ENCODE data around the gene MGAT5B.

Gene MGAT5B

DNA sequence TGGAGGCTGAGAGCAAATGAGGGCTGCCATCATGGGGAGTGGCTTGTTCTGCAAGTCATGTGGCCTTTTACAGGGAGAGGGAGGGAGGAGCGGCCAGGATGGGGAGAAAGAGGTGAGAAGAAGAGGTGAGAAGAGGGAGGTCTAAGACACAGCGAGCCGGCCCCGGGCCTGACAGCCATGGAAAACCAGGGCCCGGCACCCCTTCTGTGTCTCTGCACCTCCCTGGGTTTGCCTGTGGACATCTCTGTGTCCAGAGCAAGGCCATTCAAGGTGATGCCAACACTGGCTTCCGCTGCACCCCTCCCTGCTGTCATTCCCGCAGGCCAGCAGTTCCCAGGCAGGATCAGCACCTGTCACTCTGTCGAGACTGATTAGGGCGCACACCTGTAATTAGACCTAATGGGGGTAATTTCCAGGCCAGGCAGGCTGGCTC is 75.6 kb downstream of the MGAT5B start:
- no peak for DNase-seq (ENCODE audit: extremely low read depth, low read depth)

DNA sequence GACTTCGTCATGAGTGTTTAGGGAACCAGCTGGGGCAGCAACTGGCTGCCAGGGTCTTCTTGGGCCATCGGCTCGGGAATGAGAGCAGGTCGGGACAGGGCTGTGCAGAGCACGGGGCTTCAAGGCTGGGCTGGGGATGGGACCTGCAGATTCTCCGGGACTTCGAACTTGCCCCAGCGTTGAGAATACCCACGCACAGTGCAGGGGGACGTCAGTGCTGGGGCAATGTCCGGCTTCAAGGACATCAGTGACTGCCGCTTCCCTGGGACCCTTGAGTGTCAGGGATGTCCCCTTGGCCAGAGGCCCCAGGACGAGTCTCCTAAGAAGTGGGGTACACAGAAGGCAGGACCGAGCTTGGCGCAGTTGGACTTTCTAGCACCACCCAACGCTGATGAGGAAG is 76.3 kb downstream of the MGAT5B start:
- TF ChIP-seq, protein P1, sequence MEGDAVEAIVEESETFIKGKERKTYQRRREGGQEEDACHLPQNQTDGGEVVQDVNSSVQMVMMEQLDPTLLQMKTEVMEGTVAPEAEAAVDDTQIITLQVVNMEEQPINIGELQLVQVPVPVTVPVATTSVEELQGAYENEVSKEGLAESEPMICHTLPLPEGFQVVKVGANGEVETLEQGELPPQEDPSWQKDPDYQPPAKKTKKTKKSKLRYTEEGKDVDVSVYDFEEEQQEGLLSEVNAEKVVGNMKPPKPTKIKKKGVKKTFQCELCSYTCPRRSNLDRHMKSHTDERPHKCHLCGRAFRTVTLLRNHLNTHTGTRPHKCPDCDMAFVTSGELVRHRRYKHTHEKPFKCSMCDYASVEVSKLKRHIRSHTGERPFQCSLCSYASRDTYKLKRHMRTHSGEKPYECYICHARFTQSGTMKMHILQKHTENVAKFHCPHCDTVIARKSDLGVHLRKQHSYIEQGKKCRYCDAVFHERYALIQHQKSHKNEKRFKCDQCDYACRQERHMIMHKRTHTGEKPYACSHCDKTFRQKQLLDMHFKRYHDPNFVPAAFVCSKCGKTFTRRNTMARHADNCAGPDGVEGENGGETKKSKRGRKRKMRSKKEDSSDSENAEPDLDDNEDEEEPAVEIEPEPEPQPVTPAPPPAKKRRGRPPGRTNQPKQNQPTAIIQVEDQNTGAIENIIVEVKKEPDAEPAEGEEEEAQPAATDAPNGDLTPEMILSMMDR (IDR thresholded peaks at IDR 0.05; ENCODE audit: low read depth, low read length), result no peak
- DNase-seq (ENCODE audit: extremely low read depth, low read depth), result no peak

More for the DNA sequence above, 75.6 kb downstream of the MGAT5B start:
- TF ChIP-seq, protein P1 (IDR thresholded peaks at IDR 0.05; ENCODE audit: low read depth, low read length), result no peak

DNA sequence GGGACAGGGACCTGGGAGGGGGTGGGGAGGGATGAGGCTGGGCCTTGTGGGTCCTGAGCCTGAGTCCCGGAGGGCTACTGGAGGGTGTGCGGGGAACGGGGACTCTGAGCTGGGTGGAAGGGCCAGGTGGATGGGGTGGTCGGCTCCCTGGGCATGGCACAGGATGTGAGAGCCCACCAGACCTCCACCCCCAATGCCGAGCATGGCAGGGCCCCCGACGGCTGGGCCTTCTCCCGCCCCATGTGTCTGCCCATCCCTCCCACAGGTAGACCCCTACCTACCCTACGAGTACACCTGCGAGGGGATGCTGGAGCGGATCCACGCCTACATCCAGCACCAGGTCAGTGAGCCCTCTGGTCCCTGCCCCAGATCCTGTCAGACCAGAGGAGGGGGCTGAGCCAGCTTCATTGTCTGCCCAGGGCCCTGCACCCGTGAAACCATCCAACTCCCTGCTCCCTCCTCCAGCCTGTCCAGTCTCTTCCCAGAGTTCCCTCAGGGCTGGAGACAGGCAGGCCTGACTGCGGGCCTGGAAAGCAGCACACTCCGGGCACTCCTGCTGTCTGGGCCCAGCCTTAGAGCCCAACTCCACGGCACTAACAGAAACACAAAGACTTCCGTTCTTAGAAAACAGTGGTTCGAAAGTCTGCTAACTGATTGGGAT is 78.0 kb downstream of the MGAT5B start:
- no peak for DNase-seq (ENCODE audit: extremely low read depth, low read depth)
- TF ChIP-seq, protein P1 (IDR thresholded peaks at IDR 0.05; ENCODE audit: low read depth, low read length), result no peak

DNA sequence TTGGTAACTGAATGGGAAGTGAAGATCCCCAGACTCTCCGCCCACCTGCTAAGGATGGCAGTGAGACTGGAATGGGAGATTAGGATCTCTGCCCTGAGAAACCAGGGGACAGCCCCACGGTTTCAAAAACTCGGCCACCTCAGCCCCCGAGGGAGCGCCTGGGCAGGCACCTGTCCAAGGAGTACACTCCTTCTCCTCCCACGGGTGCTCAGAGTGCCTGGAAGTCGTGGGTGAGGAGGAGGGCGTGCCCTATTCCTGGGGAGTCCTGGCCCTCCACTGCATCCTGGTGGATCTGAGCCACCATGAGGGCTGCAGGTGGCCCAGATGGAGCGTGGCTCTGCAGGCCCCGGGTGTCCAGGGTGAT is 78.5 kb downstream of the MGAT5B start:
- DNase-seq (ENCODE audit: extremely low read depth, low read depth), result no peak
- TF ChIP-seq, protein P1 (IDR thresholded peaks at IDR 0.05; ENCODE audit: low read depth, low read length), result no peak

DNA sequence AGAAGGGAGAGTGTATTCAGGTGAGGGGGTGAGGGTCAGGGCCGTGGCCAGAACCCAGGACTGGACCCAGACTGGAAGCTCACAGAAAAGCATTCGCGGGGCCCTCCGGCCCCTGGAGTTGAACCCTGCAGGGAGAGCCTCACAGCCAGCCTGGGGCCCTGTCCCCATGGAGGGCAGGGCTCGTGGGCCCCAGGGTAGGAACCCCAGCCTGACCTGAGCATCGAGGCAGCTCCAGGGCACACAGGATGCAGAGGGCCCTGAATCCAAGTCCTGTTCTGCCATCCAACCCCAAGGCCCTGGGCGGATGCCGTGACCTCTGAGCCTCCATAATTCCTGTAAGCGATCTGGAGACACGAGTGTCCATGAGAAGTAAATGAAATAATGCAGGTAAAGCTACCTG is 79.1 kb downstream of the MGAT5B start:
- TF ChIP-seq, protein P1 (IDR thresholded peaks at IDR 0.05; ENCODE audit: low read depth, low read length), result no peak
- no peak for DNase-seq (ENCODE audit: extremely low read depth, low read depth)

DNA sequence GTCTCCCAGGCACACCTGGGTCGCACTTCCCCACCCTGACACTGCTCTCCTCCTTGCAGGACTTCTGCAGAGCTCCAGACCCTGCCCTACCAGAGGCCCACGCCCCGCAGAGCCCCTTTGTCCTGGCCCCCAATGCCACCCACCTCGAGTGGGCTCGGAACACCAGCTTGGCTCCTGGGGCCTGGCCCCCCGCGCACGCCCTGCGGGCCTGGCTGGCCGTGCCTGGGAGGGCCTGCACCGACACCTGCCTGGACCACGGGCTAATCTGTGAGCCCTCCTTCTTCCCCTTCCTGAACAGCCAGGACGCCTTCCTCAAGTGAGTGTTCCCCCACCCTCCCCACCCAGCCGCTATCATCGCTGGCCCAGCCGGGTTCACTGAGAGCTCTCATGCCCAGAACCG is 79.6 kb downstream of the MGAT5B start:
- no peak for DNase-seq (ENCODE audit: extremely low read depth, low read depth)
- TF ChIP-seq, protein P1 (IDR thresholded peaks at IDR 0.05; ENCODE audit: low read depth, low read length), result no peak

DNA sequence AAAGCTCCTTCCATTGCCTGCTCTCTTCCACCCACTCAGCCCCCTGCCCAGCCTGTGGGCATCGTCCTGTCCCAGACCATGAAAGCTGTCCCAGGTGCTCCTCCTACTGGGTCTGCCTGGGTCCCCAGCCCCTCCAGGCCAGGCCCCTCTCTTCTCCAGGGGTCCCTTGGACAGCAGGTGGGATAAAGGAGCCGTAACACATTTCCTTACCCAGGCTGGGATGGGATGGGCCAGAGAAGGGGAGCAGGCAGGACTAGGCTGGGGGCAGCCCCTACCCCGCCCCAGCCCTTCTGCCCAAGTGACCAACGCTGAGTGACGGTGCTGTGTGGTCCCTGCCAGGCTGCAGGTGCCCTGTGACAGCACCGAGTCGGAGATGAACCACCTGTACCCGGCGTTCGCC is 80.1 kb downstream of the MGAT5B start:
- DNase-seq (ENCODE audit: extremely low read depth, low read depth), result no peak
- TF ChIP-seq, protein P1 (IDR thresholded peaks at IDR 0.05; ENCODE audit: low read depth, low read length), result no peak

All from AG09319 (cell line).